Skeletal muscle tissue (tissue), 4 donors: ENCODE results near the gene CCDC192. TPM values are rescaled to one million over a fixed set of nuclear protein-coding genes. Genes with fewer than 3 reads are reported as not detected.
A peak's percentile ranks its signal among the peaks of the same experiment; 100 is the strongest.

ENCODE experiments used
- H3K27ac ChIP-seq: one replicate; pipeline ENCODE4 v1.7.0; 2013; ENCODE audit warnings: mild to moderate bottlenecking, low read depth, low read length, inconsistent platforms
- H3K27me3 ChIP-seq, 3 donors: one replicate each; pipeline ENCODE4 v1.7.0; 2013; ENCODE audit warnings: low read length in 3 of 3; ENCODE audit not compliant: control insufficient read depth in 3 of 3, insufficient read depth in 3 of 3
- H3K36me3 ChIP-seq, 3 donors: one replicate each; pipeline ENCODE4 v1.7.0; 2013; ENCODE audit warnings: low read length in 3 of 3; ENCODE audit not compliant: control insufficient read depth in 3 of 3, insufficient read depth in 3 of 3
- H3K4me1 ChIP-seq, 3 donors: one replicate each; pipeline ENCODE4 v1.7.0; 2013; ENCODE audit warnings: low read length in 3 of 3, mild to moderate bottlenecking in 3 of 3; ENCODE audit not compliant: control insufficient read depth in 3 of 3, insufficient read depth in 3 of 3
- H3K4me3 ChIP-seq, 3 donors: one replicate each; pipeline ENCODE4 v1.7.0; 2013; ENCODE audit warnings: low read length in 3 of 3
- H3K9ac ChIP-seq, 3 donors: one replicate each; pipeline ENCODE4 v1.7.0; 2013; ENCODE audit warnings: low read length in 3 of 3, mild to moderate bottlenecking in 3 of 3, moderate library complexity in 2 of 3, low read depth in 1 of 3
- H3K9me3 ChIP-seq, 3 donors: one replicate each; pipeline ENCODE4 v1.7.0; 2013; ENCODE audit warnings: low read length in 3 of 3; ENCODE audit not compliant: control insufficient read depth in 3 of 3
- total RNA-seq: library from RNA; depleted of rRNA; stranded (reverse); fragments of >200 nt; gene quantifications from one replicate; pipeline ENCODE4 v1.2.3, GENCODE V29; 2014
- donor health status: Osteomylitis.

The CCDC192 gene
- total RNA-seq = not detected

GRCh38 chr5:127702926-127703561 lies at the start of gene CCDC192:
TSS of gene CCDC192 (plus strand) at chr5:127703391. CDS start at chr5:127703446, 55 bp downstream.
- Histone ChIP-seq H3K9me3 (no peaks in the 10 kb centered on the region), H3K27me3 (no peaks in the 10 kb centered on the region), H3K9ac (no peak within 1 kb of the TSS), H3K4me3 (no peak within 1 kb of the TSS), H3K36me3 (no peaks in the 10 kb centered on the region), H3K27ac (no peak within 1 kb of the TSS), H3K4me1 (peaks cover 0 to 15% (median 7%) of the 10 kb centered on the region in 3 donors)

GRCh38 chr5:127656825-127657224 lies 46.4 kb upstream of the CCDC192 start:
- no peaks in the 10 kb centered on the region for H3K36me3 ChIP-seq
- peak overlapping the region in 1 of 3 donors; percentile 39 for H3K4me3 ChIP-seq
- H3K9ac ChIP-seq = peak overlapping the region in 2 of 3 donors; percentile 27 to 55
- no peaks in the 10 kb centered on the region for H3K9me3 ChIP-seq
- H3K27me3 ChIP-seq = no peaks in the 10 kb centered on the region
- H3K4me1 ChIP-seq = peaks cover 2 to 18% (median 14%) of the 10 kb centered on the region in 3 donors
- no peak overlapping the region for H3K27ac ChIP-seq

GRCh38 chr5:127660047-127660733 lies 43.0 kb upstream of the CCDC192 start:
- peak overlapping the region; percentile 54 to 66 (median 64) for H3K9ac ChIP-seq
- no peaks in the 10 kb centered on the region for H3K36me3 ChIP-seq
- no peaks in the 10 kb centered on the region for H3K27me3 ChIP-seq
- H3K27ac ChIP-seq = peak overlapping the region; percentile 90
- peak overlapping the region in 2 of 3 donors; percentile 13 to 41 for H3K4me3 ChIP-seq
- no peaks in the 10 kb centered on the region for H3K9me3 ChIP-seq
- peaks cover 2 to 18% (median 14%) of the 10 kb centered on the region in 3 donors for H3K4me1 ChIP-seq

GRCh38 chr5:127664093-127664492 lies 39.1 kb upstream of the CCDC192 start:
- Histone ChIP-seq H3K36me3 (no peaks in the 10 kb centered on the region), H3K4me3 (no peak overlapping the region), H3K9me3 (no peaks in the 10 kb centered on the region), H3K27ac (peak overlapping the region; percentile 21), H3K4me1 (peaks cover 2 to 23% (median 11%) of the 10 kb centered on the region in 3 donors), H3K27me3 (no peaks in the 10 kb centered on the region), H3K9ac (no peak overlapping the region)

GRCh38 chr5:127665641-127666040 lies 37.5 kb upstream of the CCDC192 start:
- no peaks in the 10 kb centered on the region for H3K36me3 ChIP-seq
- H3K4me3 ChIP-seq = no peak overlapping the region
- H3K9ac ChIP-seq = no peak overlapping the region
- H3K27ac ChIP-seq = peak overlapping the region; percentile 48
- H3K4me1 ChIP-seq = peaks cover 0 to 15% (median 0%) of the 10 kb centered on the region in 3 donors
- no peaks in the 10 kb centered on the region for H3K9me3 ChIP-seq
- no peaks in the 10 kb centered on the region for H3K27me3 ChIP-seq

GRCh38 chr5:127666043-127666716 lies 37.0 kb upstream of the CCDC192 start:
- Histone ChIP-seq H3K4me1 (peaks cover 0 to 15% (median 0%) of the 10 kb centered on the region in 3 donors), H3K9me3 (no peaks in the 10 kb centered on the region), H3K36me3 (no peaks in the 10 kb centered on the region), H3K27me3 (no peaks in the 10 kb centered on the region), H3K9ac (no peak overlapping the region), H3K27ac (peak overlapping the region; percentile 48), H3K4me3 (no peak overlapping the region)

GRCh38 chr5:127667926-127668325 lies 35.3 kb upstream of the CCDC192 start:
- Histone ChIP-seq H3K27me3 (no peaks in the 10 kb centered on the region), H3K9ac (no peak overlapping the region), H3K9me3 (no peaks in the 10 kb centered on the region), H3K4me1 (peaks cover 0 to 15% (median 0%) of the 10 kb centered on the region in 3 donors), H3K36me3 (no peaks in the 10 kb centered on the region), H3K27ac (peak overlapping the region; percentile 0), H3K4me3 (no peak overlapping the region)

GRCh38 chr5:127671218-127671617 lies 32.0 kb upstream of the CCDC192 start:
- Histone ChIP-seq H3K4me3 (no peak overlapping the region), H3K36me3 (no peaks in the 10 kb centered on the region)

GRCh38 chr5:127673117-127673800 lies 29.9 kb upstream of the CCDC192 start:
- H3K9ac ChIP-seq = no peak overlapping the region
- no peaks in the 10 kb centered on the region for H3K36me3 ChIP-seq
- no peaks in the 10 kb centered on the region for H3K9me3 ChIP-seq
- no peak overlapping the region for H3K27ac ChIP-seq
- H3K4me1 ChIP-seq = no peaks in the 10 kb centered on the region
- no peaks in the 10 kb centered on the region for H3K27me3 ChIP-seq
- no peak overlapping the region for H3K4me3 ChIP-seq

More at GRCh38 chr5:127671218-127671617, 32.0 kb upstream of the CCDC192 start:
- H3K9me3 ChIP-seq = no peaks in the 10 kb centered on the region
- no peaks in the 10 kb centered on the region for H3K27me3 ChIP-seq
- no peak overlapping the region for H3K27ac ChIP-seq
- H3K9ac ChIP-seq = no peak overlapping the region
- peaks cover 0 to 12% (median 0%) of the 10 kb centered on the region in 3 donors for H3K4me1 ChIP-seq
